Lung (tissue), 12 donors: ENCODE data around the gene CLPSL2. TPM values are rescaled to one million over a fixed set of nuclear protein-coding genes. Genes with fewer than 3 reads are reported as not detected.

Experiments
- ATAC-seq: fragments of 200-7000 bp; cut with Tn5 transposase; one replicate; pipeline ENCODE4 v1.9.1; 2020; ENCODE audit warnings: moderate number of reproducible peaks; ENCODE audit not compliant: insufficient read depth, low FRiP score
- DNase-seq, 3 donors: peaks; one replicate each; pipeline ENCODE4 v3.0.0-alpha.2; 2013 to 2017
- H3K27ac ChIP-seq, 2 donors: one replicate each; pipeline ENCODE4 v1.5.1; 2013; ENCODE audit warnings: mild to moderate bottlenecking in 2 of 2, moderate library complexity in 2 of 2, control low read depth in 1 of 2, inconsistent platforms in 1 of 2, low read depth in 1 of 2, low read length in 1 of 2
- H3K27me3 ChIP-seq, 3 donors: one replicate each; pipeline ENCODE4 v1.5.1; 2013; ENCODE audit warnings: low read length in 2 of 3; ENCODE audit not compliant: control insufficient read depth in 3 of 3, insufficient read depth in 3 of 3
- H3K36me3 ChIP-seq, 4 donors: one replicate each; pipeline ENCODE4 v1.5.1; 2013; ENCODE audit warnings: low read length in 4 of 4, mild to moderate bottlenecking in 1 of 4, moderate library complexity in 1 of 4; ENCODE audit not compliant: control insufficient read depth in 4 of 4, insufficient read depth in 4 of 4
- H3K4me1 ChIP-seq, 5 donors: one replicate each; pipeline ENCODE4 v1.5.1; 2013; ENCODE audit warnings: low read length in 5 of 5, mild to moderate bottlenecking in 2 of 5, moderate library complexity in 1 of 5; ENCODE audit not compliant: control insufficient read depth in 5 of 5, insufficient read depth in 5 of 5
- H3K4me3 ChIP-seq: one replicate; pipeline ENCODE4 v1.5.1; 2013; ENCODE audit warnings: mild to moderate bottlenecking, control low read depth, moderate library complexity
- H3K9ac ChIP-seq, 2 donors: one replicate each; pipeline ENCODE4 v1.5.1; 2013; ENCODE audit warnings: low read length in 2 of 2, control low read depth in 1 of 2; ENCODE audit not compliant: insufficient read depth in 1 of 2
- H3K9me3 ChIP-seq, 4 donors: one replicate each; pipeline ENCODE4 v1.5.1; 2013; ENCODE audit warnings: low read length in 3 of 4, mild to moderate bottlenecking in 1 of 4, moderate library complexity in 1 of 4; ENCODE audit not compliant: control insufficient read depth in 4 of 4, insufficient read depth in 3 of 4
- CTCF ChIP-seq: IDR thresholded peaks from 2 replicates; pipeline ENCODE4 v1.5.1; 2012; ENCODE audit warnings: mild to moderate bottlenecking; ENCODE audit errors: control extremely low read depth, extremely low read depth
- WGBS, 2 donors: extraction: QIAGEN DNeasy Blood & Tissue Kit; methylation state at CpG; one replicate each; pipeline ENCODE4 v1.1.7; 2013; 5-methylcytosine and 5-hydroxymethylcytosine counted together
- polyA plus RNA-seq, 2 donors: library from polyadenylated mRNA; stranded (reverse); fragments of 200-250 nt; gene quantifications; one replicate each; pipeline ENCODE4 v1.2.1, GENCODE V29; 2013
- total RNA-seq, 2 donors: library from RNA; depleted of rRNA in 1 of 2; stranded (reverse); fragments of >200 nt in 1 of 2; gene quantifications; one replicate each; pipeline ENCODE4 v1.2.1, GENCODE V29; 2014 to 2021
- donor health status: control.
- donor health status: control.
- donor health status: Bipolar disorder and iron deficiency.
- donor health status: healthy.
- donor health status: DM: yes; HTN: yes; CAD: no.

Gene CLPSL2
- total and polyA plus RNA-seq, 4 donors, result not detected

GRCh38 chr6:35745509-35745908, 30.9 kb upstream of the CLPSL2 start:
- Histone ChIP-seq H3K4me3 (no peak overlapping the region), H3K9ac (no peak overlapping the region), H3K36me3 (no peaks in the 10 kb centered on the region), H3K27me3 (no peaks in the 10 kb centered on the region), H3K4me1 (peaks cover 0 to 2% (median 0%) of the 10 kb centered on the region in 5 donors), H3K27ac (no peak overlapping the region), H3K9me3 (peaks cover 0 to 4% (median 2%) of the 10 kb centered on the region in 4 donors)
- DNase-seq (no peak), ATAC-seq (no peak)
- WGBS, 2 donors, result 53 to 77% methylated on average over 7 of the region's 7 CpGs
- no peak for TF ChIP-seq CTCF

DNA sequence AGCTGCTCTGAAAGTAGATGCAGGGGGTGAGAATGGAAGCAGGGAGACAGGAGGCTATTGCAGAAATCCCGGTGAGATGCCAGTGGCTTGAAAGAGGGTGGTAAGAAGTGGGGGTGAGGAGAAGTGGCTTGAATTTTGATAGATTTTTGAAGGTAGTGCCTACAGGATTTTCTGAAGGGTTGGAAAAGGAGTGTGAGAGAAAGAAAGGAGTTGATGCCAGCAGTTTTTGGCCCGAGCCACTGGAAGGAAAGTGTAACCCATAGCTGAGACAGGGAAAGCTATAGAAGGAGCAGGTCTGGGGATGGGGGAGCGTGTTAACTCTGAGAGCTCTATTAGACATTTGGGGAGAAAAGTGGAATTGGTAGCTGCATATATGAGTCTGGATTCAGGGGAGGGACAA, 29.9 kb upstream of the CLPSL2 start:
- Histone ChIP-seq H3K27ac (no peak overlapping the region), H3K9ac (no peak overlapping the region), H3K36me3 (no peaks in the 10 kb centered on the region), H3K9me3 (peaks cover 0 to 4% (median 2%) of the 10 kb centered on the region in 4 donors), H3K4me1 (no peaks in the 10 kb centered on the region), H3K27me3 (no peaks in the 10 kb centered on the region), H3K4me3 (no peak overlapping the region)
- no peak for ATAC-seq
- TF ChIP-seq CTCF, result no peak
- no peak for DNase-seq
- 90 to 97% methylated on average over 3 of the region's 3 CpGs for WGBS, 2 donors

DNA sequence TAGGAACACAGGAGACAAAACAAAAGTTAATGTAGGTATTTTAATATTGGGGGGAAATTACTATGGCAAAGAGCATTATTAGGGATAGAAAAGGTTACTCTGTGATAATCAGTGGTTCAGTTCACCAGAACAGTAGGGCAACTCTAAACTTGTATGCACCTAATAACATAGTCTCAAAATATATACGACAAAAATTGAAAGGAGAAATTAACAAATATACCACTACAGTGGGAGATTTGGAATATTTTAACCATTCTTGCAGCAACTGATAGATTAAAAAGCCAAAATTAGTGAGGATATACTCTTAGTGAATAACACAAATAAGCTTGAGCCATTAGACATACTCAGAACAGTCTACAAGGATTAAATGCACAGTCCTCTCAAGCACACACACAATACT, 28.5 kb upstream of the CLPSL2 start:
- Histone ChIP-seq H3K36me3 (no peaks in the 10 kb centered on the region), H3K9me3 (peaks cover 0 to 4% (median 2%) of the 10 kb centered on the region in 4 donors), H3K4me1 (no peaks in the 10 kb centered on the region), H3K4me3 (no peak overlapping the region), H3K27me3 (peaks cover 0 to 4% (median 0%) of the 10 kb centered on the region in 3 donors), H3K9ac (no peak overlapping the region), H3K27ac (no peak overlapping the region)
- ATAC-seq, result no peak
- 100% methylated on average over 1 of the region's 1 CpG for WGBS, 2 donors
- DNase-seq, result no peak
- no peak for TF ChIP-seq CTCF

DNA sequence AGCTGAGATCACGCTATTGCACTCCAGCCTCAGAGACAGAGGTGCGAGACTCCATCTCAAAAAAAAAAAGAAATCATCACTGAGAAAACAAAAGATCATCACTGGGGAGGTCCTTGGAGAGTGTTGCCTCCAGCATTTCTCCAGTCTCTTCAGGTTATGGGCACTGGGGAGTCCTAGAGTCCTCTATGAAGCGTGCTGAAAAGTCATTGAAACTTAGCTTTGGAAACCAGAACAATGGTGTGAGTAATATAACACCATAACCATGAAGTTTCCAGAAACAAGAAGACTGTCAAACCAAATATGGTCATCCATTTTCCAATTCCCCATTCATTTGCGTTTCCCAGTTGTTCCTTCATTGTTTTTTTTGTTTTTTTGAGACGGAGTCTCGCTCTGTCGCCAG, 25.8 kb upstream of the CLPSL2 start:
- Histone ChIP-seq H3K27ac (no peak overlapping the region), H3K4me1 (peaks cover 0 to 5% (median 0%) of the 10 kb centered on the region in 5 donors), H3K36me3 (no peaks in the 10 kb centered on the region), H3K4me3 (no peak overlapping the region), H3K9me3 (peaks cover 0 to 4% (median 2%) of the 10 kb centered on the region in 4 donors), H3K27me3 (peaks cover 0 to 4% (median 0%) of the 10 kb centered on the region in 3 donors), H3K9ac (no peak overlapping the region)
- no peak for TF ChIP-seq CTCF
- 93 to 95% methylated on average over 7 of the region's 7 CpGs for whole genome bisulfite sequencing, 2 donors
- DNase-seq (no peak), ATAC-seq (no peak)
